Loucy (cell line): ENCODE measurements around the gene INPP4B.

Experiments
- EZH2phosphoT487 ChIP-seq: fragments of 200-600 bp; IDR thresholded peaks from 2 replicates; pipeline ENCODE4 v1.6.1; 2018; ENCODE audit warnings: antibody characterized with exemption, mild to moderate bottlenecking, moderate library complexity, borderline replicate concordance
- TF ChIP-seq, protein P1 (sequence below): fragments of 200-600 bp; sonication (generic); conservative IDR thresholded peaks from 2 replicates; pipeline ENCODE4 v1.5.1; 2014; ENCODE audit warnings: mild to moderate bottlenecking, antibody characterized with exemption, low read length

DNA sequence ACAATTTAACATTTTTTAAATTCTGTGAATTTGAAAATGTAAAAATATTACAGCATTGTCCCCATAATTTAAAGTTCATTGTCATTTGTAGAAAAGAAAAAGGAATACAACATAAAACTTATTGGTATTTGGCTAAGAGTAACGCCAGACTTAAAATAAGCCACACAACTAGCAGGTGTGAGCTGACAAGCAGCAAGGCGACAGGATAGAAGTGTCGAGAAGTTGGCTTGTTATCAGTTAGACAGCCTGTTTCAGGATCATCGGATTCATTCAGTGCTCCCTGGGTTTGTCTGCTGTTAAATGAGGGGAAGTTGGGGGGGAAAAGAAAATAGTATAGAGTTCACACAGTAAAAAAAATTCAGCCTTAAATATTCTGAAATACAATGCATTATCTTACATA lies 816.1 kb downstream of the INPP4B start:
- TF ChIP-seq EZH2phosphoT487: no peak
- TF ChIP-seq, protein P1, sequence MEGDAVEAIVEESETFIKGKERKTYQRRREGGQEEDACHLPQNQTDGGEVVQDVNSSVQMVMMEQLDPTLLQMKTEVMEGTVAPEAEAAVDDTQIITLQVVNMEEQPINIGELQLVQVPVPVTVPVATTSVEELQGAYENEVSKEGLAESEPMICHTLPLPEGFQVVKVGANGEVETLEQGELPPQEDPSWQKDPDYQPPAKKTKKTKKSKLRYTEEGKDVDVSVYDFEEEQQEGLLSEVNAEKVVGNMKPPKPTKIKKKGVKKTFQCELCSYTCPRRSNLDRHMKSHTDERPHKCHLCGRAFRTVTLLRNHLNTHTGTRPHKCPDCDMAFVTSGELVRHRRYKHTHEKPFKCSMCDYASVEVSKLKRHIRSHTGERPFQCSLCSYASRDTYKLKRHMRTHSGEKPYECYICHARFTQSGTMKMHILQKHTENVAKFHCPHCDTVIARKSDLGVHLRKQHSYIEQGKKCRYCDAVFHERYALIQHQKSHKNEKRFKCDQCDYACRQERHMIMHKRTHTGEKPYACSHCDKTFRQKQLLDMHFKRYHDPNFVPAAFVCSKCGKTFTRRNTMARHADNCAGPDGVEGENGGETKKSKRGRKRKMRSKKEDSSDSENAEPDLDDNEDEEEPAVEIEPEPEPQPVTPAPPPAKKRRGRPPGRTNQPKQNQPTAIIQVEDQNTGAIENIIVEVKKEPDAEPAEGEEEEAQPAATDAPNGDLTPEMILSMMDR: no peak
